ENCODE results near the gene C3orf52.

C3orf52 gene

DNA sequence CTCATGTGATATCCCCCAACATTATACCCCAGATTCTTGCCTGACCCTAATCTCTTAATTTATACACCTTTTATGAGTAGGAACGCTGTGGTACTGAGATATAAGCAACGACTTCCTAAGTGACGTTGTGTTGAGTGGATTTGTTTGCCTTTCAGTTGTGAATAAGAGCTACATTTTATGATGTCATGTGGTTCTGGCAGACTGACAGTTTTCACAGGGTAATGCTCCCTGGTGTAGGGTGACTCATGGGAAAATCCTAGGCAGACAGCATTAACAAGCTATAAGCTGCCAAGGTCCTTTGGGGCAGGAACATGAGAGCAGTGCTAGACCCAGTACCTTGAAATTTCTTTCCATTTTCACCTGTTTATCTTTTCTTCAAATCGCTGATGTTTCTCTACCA is 11.2 kb downstream of the C3orf52 start:
- H3K27ac ChIP-seq (ENCODE audit: insufficient read depth, low read depth, low read length, poor library complexity, severe bottlenecking) = no peak overlapping the region
- no peaks in the 10 kb centered on the region for H3K9me3 ChIP-seq (ENCODE audit: control insufficient read depth, low read length)
- no peaks in the 10 kb centered on the region for H3K36me3 ChIP-seq (ENCODE audit: control insufficient read depth, insufficient read depth, low read length)
- no peak overlapping the region for H3K4me3 ChIP-seq (ENCODE audit: insufficient read depth, low read depth, low read length)
- peaks cover 4% of the 10 kb centered on the region for H3K4me1 ChIP-seq (ENCODE audit: control insufficient read depth, insufficient read depth, low read length)
- 92 to 96% methylated on average over 4 of the region's 4 CpGs for WGBS, 2 experiments
- no peaks in the 10 kb centered on the region for H3K27me3 ChIP-seq (ENCODE audit: control insufficient read depth, insufficient read depth, low read length, poor library complexity, severe bottlenecking)

DNA sequence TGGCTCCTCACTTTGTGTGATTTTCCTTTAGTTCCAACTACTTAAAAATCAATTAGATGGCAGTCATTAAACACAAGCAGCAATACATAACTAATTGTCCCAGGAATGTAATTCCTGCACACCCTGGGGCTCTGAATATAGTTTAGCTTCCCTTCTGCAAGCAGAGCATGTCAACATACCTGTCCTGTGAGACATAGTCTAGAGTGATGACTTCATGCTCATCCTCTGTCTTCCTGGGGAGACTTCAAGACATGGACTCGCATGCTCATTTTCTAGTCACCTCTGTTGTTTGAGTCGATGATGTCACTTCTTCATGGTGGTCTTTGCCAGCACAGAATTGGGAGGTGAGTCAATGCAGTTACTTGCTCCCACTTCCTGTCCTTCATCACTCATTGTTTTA is 15.7 kb downstream of the C3orf52 start:
- Histone ChIP-seq H3K4me3 (ENCODE audit: insufficient read depth, low read depth, low read length) (no peak overlapping the region), H3K27me3 (ENCODE audit: control insufficient read depth, insufficient read depth, low read length, poor library complexity, severe bottlenecking) (no peaks in the 10 kb centered on the region), H3K36me3 (ENCODE audit: control insufficient read depth, insufficient read depth, low read length) (no peaks in the 10 kb centered on the region), H3K27ac (ENCODE audit: insufficient read depth, low read depth, low read length, poor library complexity, severe bottlenecking) (no peak overlapping the region), H3K4me1 (ENCODE audit: control insufficient read depth, insufficient read depth, low read length) (no peaks in the 10 kb centered on the region), H3K9me3 (ENCODE audit: control insufficient read depth, low read length) (no peaks in the 10 kb centered on the region)
- WGBS, 2 experiments = 92 to 98% methylated on average over 2 of the region's 2 CpGs

DNA sequence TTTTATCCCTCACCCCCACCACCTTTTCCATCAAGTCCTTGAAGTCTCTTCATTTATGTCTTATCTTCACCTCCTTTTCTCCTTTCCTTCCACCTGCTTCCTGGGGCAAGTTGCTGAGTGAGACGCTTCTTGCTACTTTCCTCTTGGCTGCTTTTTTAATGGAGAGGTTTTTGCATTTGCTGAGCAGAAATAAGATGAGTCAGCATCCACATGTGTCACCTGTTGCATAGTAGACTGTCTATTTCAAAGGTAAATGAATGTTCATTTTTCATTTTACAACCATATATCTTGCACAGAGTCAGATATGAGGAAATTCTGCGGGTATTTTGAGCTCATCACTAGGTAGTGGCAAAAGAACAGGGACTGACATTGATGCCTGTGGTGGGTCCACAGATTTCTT is 18.6 kb downstream of the C3orf52 start:
- Histone ChIP-seq H3K9me3 (ENCODE audit: control insufficient read depth, low read length) (no peaks in the 10 kb centered on the region), H3K27ac (ENCODE audit: insufficient read depth, low read depth, low read length, poor library complexity, severe bottlenecking) (no peak overlapping the region), H3K4me3 (ENCODE audit: insufficient read depth, low read depth, low read length) (no peak overlapping the region), H3K27me3 (ENCODE audit: control insufficient read depth, insufficient read depth, low read length, poor library complexity, severe bottlenecking) (no peaks in the 10 kb centered on the region), H3K36me3 (ENCODE audit: control insufficient read depth, insufficient read depth, low read length) (no peaks in the 10 kb centered on the region), H3K4me1 (ENCODE audit: control insufficient read depth, insufficient read depth, low read length) (peaks cover 5% of the 10 kb centered on the region)
- 98 to 99% methylated on average over 2 of the region's 2 CpGs for WGBS, 2 experiments

- no peaks in the 10 kb centered on the region for H3K36me3 ChIP-seq (ENCODE audit: control insufficient read depth, insufficient read depth, low read length)
- H3K27ac ChIP-seq (ENCODE audit: insufficient read depth, low read depth, low read length, poor library complexity, severe bottlenecking) = no peak overlapping the region
- peaks cover 5% of the 10 kb centered on the region for H3K4me1 ChIP-seq (ENCODE audit: control insufficient read depth, insufficient read depth, low read length)
- H3K27me3 ChIP-seq (ENCODE audit: control insufficient read depth, insufficient read depth, low read length, poor library complexity, severe bottlenecking) = no peaks in the 10 kb centered on the region
- H3K9me3 ChIP-seq (ENCODE audit: control insufficient read depth, low read length) = no peaks in the 10 kb centered on the region
- no peak overlapping the region for H3K4me3 ChIP-seq (ENCODE audit: insufficient read depth, low read depth, low read length)
- 91 to 94% methylated on average over 4 to 5 of the region's 5 CpGs for WGBS, 2 experiments
These were observed 23.1 kb downstream of the C3orf52 start for GRCh38 chr3:112109322-112109721.

DNA sequence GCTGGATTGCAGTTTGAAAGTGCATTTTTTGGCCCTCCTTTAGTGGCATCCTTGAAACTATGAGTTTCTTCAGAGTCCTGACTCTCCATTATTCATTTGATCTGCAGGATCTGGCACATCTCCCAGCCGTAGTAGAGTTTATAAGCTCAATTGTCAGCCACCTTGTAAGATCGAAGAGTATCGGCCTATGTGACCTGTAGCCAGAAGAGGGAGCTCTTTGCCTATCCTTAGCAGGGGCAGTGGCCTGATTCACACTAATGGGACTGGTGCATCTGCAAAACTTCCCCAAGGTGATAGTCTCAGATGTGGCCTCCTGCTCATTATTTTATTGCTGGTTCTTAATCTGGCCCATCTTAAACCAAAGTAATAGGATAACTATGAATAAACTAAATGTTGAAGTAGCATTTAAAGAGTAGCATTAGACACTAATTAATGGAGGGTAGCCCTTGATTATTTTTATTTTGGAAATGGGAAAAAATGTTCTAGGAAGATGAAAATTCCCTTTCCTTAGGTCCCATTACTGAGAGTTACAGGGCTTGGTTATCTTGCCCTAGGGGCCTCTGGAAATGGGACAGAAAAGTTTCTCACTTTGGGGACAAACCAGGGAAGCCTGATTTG is 25.7 kb downstream of the C3orf52 start:
- H3K27ac ChIP-seq (ENCODE audit: insufficient read depth, low read depth, low read length, poor library complexity, severe bottlenecking) = no peak overlapping the region
- no peaks in the 10 kb centered on the region for H3K9me3 ChIP-seq (ENCODE audit: control insufficient read depth, low read length)
- H3K36me3 ChIP-seq (ENCODE audit: control insufficient read depth, insufficient read depth, low read length) = no peaks in the 10 kb centered on the region
- H3K4me1 ChIP-seq (ENCODE audit: control insufficient read depth, insufficient read depth, low read length) = peaks cover 15% of the 10 kb centered on the region
- no peaks in the 10 kb centered on the region for H3K27me3 ChIP-seq (ENCODE audit: control insufficient read depth, insufficient read depth, low read length, poor library complexity, severe bottlenecking)
- H3K4me3 ChIP-seq (ENCODE audit: insufficient read depth, low read depth, low read length) = no peak overlapping the region
- WGBS, 2 experiments = 20 to 34% methylated on average over 3 of the region's 3 CpGs

- Histone ChIP-seq H3K27ac (ENCODE audit: insufficient read depth, low read depth, low read length, poor library complexity, severe bottlenecking) (no peak overlapping the region), H3K36me3 (ENCODE audit: control insufficient read depth, insufficient read depth, low read length) (no peaks in the 10 kb centered on the region), H3K4me1 (ENCODE audit: control insufficient read depth, insufficient read depth, low read length) (peaks cover 14% of the 10 kb centered on the region), H3K4me3 (ENCODE audit: insufficient read depth, low read depth, low read length) (no peak overlapping the region), H3K27me3 (ENCODE audit: control insufficient read depth, insufficient read depth, low read length, poor library complexity, severe bottlenecking) (no peaks in the 10 kb centered on the region), H3K9me3 (ENCODE audit: control insufficient read depth, low read length) (no peaks in the 10 kb centered on the region)
- 87 to 94% methylated on average over 6 of the region's 6 CpGs for WGBS, 2 experiments
These were observed 28.5 kb downstream of the C3orf52 start for GRCh38 chr3:112114576-112115160.

DNA sequence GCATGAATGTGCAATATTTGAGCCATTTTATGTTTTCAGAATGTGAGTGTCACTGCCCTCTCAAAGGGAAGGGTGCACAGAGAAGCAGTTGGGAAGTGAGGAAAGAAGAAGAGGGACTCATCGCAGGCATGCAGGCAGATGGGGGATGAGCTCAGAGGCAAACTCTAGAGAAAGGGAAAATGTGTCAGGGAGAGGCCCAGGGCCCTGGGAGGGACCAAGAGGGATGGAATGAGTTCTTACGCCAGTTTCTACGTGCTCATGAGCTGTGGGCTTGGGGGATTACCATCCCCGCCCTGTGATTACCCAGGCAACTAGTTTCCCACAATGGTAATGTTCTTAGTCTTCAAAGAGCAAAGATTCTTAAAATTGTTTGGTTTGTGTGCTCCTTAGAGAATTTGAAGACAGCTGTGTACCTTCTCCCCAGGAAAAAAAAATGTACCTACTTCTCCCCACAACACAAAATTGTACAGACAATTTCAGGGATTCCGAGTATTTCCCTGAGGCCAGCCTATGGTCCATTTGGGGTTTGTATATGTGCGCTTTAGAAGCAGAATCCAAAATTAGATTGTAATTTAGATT is 29.1 kb downstream of the C3orf52 start:
- no peak overlapping the region for H3K4me3 ChIP-seq (ENCODE audit: insufficient read depth, low read depth, low read length)
- WGBS, 2 experiments = 83 to 93% methylated on average over 6 of the region's 6 CpGs
- H3K27me3 ChIP-seq (ENCODE audit: control insufficient read depth, insufficient read depth, low read length, poor library complexity, severe bottlenecking) = no peaks in the 10 kb centered on the region
- H3K9me3 ChIP-seq (ENCODE audit: control insufficient read depth, low read length) = no peaks in the 10 kb centered on the region
- H3K27ac ChIP-seq (ENCODE audit: insufficient read depth, low read depth, low read length, poor library complexity, severe bottlenecking) = no peak overlapping the region
- H3K36me3 ChIP-seq (ENCODE audit: control insufficient read depth, insufficient read depth, low read length) = no peaks in the 10 kb centered on the region
- H3K4me1 ChIP-seq (ENCODE audit: control insufficient read depth, insufficient read depth, low read length) = peaks cover 19% of the 10 kb centered on the region

DNA sequence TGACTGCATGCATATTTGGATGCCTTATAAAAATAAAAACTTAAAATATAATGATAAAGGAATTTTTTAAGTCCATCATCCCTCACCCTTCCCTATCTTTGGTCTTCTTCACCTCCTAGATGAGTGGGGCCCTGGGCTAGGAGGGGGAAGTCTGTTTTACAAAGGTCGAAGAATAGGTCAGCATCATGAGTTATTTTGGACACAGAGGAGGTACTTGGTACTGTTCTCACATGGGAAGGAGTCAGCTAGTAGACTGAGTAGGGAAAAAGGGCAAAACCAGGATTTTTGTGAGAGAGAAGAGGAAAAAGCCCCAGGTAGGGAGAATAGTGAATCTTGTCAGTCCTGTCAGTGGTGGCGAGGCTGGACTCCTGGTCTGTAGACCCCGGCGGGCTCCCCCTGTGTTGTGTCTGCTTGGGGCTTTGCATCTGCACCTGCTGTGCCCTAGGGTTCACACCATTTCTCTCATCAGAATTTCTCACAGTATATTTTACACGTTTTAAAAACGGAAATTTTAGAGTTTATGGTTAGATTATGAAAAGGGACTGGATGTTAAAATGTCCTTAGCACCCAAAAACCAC is 29.7 kb downstream of the C3orf52 start:
- H3K27ac ChIP-seq (ENCODE audit: insufficient read depth, low read depth, low read length, poor library complexity, severe bottlenecking) = no peak overlapping the region
- peaks cover 20% of the 10 kb centered on the region for H3K4me1 ChIP-seq (ENCODE audit: control insufficient read depth, insufficient read depth, low read length)
- no peak overlapping the region for H3K4me3 ChIP-seq (ENCODE audit: insufficient read depth, low read depth, low read length)
- no peaks in the 10 kb centered on the region for H3K36me3 ChIP-seq (ENCODE audit: control insufficient read depth, insufficient read depth, low read length)
- no peaks in the 10 kb centered on the region for H3K27me3 ChIP-seq (ENCODE audit: control insufficient read depth, insufficient read depth, low read length, poor library complexity, severe bottlenecking)
- 86 to 89% methylated on average over 4 to 5 of the region's 6 CpGs for WGBS, 2 experiments
- H3K9me3 ChIP-seq (ENCODE audit: control insufficient read depth, low read length) = no peaks in the 10 kb centered on the region

GRCh38 chr3:112116748-112117186 is 30.6 kb downstream of the C3orf52 start:
- H3K36me3 ChIP-seq (ENCODE audit: control insufficient read depth, insufficient read depth, low read length) = no peaks in the 10 kb centered on the region
- 89 to 91% methylated on average over 13 of the region's 13 CpGs for WGBS, 2 experiments
- H3K4me3 ChIP-seq (ENCODE audit: insufficient read depth, low read depth, low read length) = no peak overlapping the region
- no peak overlapping the region for H3K27ac ChIP-seq (ENCODE audit: insufficient read depth, low read depth, low read length, poor library complexity, severe bottlenecking)
- no peaks in the 10 kb centered on the region for H3K27me3 ChIP-seq (ENCODE audit: control insufficient read depth, insufficient read depth, low read length, poor library complexity, severe bottlenecking)
- no peaks in the 10 kb centered on the region for H3K9me3 ChIP-seq (ENCODE audit: control insufficient read depth, low read length)
- H3K4me1 ChIP-seq (ENCODE audit: control insufficient read depth, insufficient read depth, low read length) = peaks cover 20% of the 10 kb centered on the region

- Histone ChIP-seq H3K4me1 (ENCODE audit: control insufficient read depth, insufficient read depth, low read length) (peaks cover 20% of the 10 kb centered on the region), H3K36me3 (ENCODE audit: control insufficient read depth, insufficient read depth, low read length) (no peaks in the 10 kb centered on the region), H3K27ac (ENCODE audit: insufficient read depth, low read depth, low read length, poor library complexity, severe bottlenecking) (no peak overlapping the region), H3K4me3 (ENCODE audit: insufficient read depth, low read depth, low read length) (no peak overlapping the region), H3K27me3 (ENCODE audit: control insufficient read depth, insufficient read depth, low read length, poor library complexity, severe bottlenecking) (no peaks in the 10 kb centered on the region), H3K9me3 (ENCODE audit: control insufficient read depth, low read length) (no peaks in the 10 kb centered on the region)
- WGBS, 2 experiments = 86 to 100% methylated on average over 1 of the region's 1 CpG
These were observed 31.2 kb downstream of the C3orf52 start for GRCh38 chr3:112117415-112117814.
